Upper lobe of left lung (tissue), 6 donors: ENCODE measurements around the gene JRKL. TPM values are rescaled to one million over a fixed set of nuclear protein-coding genes. Genes with fewer than 3 reads are reported as not detected.

Experiments used
- ATAC-seq, 2 donors: fragments of 200-7000 bp; cut with Tn5 transposase; one replicate each; pipeline ENCODE4 v1.9.1; 2022; ENCODE audit warnings: mild to moderate bottlenecking in 2 of 2, moderate library complexity in 2 of 2; ENCODE audit not compliant: low FRiP score in 2 of 2
- DNase-seq, 2 donors: peaks; one replicate each; pipeline ENCODE4 v3.0.0-alpha.2; 2019 to 2020
- H3K27ac ChIP-seq, 4 donors: fragments of 200-600 bp; sonication (generic); one replicate each; pipeline ENCODE4 v1.5.1; 2016 to 2019
- H3K27me3 ChIP-seq, 4 donors: fragments of 200-600 bp; sonication (generic); one replicate each; pipeline ENCODE4 v1.5.1; 2017 to 2019
- H3K36me3 ChIP-seq, 4 donors: fragments of 200-600 bp; sonication (generic); one replicate each; pipeline ENCODE4 v1.5.1; 2016 to 2019
- H3K4me1 ChIP-seq, 4 donors: fragments of 200-600 bp; sonication (generic); one replicate each; pipeline ENCODE4 v1.5.1; 2018 to 2019
- H3K4me3 ChIP-seq, 4 donors: fragments of 200-600 bp; sonication (generic); one replicate each; pipeline ENCODE4 v1.5.1; 2017 to 2019; ENCODE audit warnings: mild to moderate bottlenecking in 2 of 4, moderate library complexity in 1 of 4
- H3K9me3 ChIP-seq, 4 donors: fragments of 200-600 bp; sonication (generic); one replicate each; pipeline ENCODE4 v1.5.1; 2018 to 2019
- EP300 ChIP-seq, 4 donors: sonication (generic); formaldehyde crosslinking; IDR thresholded peaks; one replicate each; pipeline ENCODE4 v1.5.1; 2017; ENCODE audit warnings: antibody characterized with exemption in 4 of 4, control low read depth in 2 of 4
- POLR2A ChIP-seq, 4 donors: fragments of 450-650 bp; IDR thresholded peaks; one replicate each; pipeline ENCODE4 v1.5.1; 2016 to 2017; ENCODE audit warnings: antibody characterized with exemption in 4 of 4, mild to moderate bottlenecking in 2 of 4
- POLR2AphosphoS5 ChIP-seq, 2 donors: sonication (generic); formaldehyde crosslinking; IDR thresholded peaks; one replicate each; pipeline ENCODE4 v1.5.1; 2017; ENCODE audit warnings: antibody characterized with exemption in 2 of 2
- WGBS, 2 donors: methylation state at CpG; one replicate each; pipeline ENCODE4 v1.1.5; 2017 to 2018; 5-methylcytosine and 5-hydroxymethylcytosine counted together
- total RNA-seq, 6 donors: library from RNA; depleted of rRNA in 4 of 6; stranded (reverse); fragments of >200 nt in 4 of 6; gene quantifications; one replicate each; pipeline versions ENCODE4 v1.1.0 to v1.2.1, GENCODE V29; 2016 to 2021
- TF ChIP-seq, protein P1 (sequence below), 6 experiments: fragments of 450-650 bp in 4 of 6; fragments of 200-600 bp in 2 of 6; sonication (generic) in 2 of 6; IDR thresholded peaks; one replicate each; pipeline ENCODE4 v1.5.1; 2016 to 2019; ENCODE audit warnings: antibody characterized with exemption in 6 of 6
- donor health status: DM: no; HTN: no; CAD: no; lungs with moderate emphysema.
- donor health status: DM: no; HTN: yes; CAD: no; lungs with severe emphysema.

Gene JRKL
- total RNA-seq, 6 donors from 2014 or later, result 2.8 to 18.7 (median 7.8) TPM

DNA sequence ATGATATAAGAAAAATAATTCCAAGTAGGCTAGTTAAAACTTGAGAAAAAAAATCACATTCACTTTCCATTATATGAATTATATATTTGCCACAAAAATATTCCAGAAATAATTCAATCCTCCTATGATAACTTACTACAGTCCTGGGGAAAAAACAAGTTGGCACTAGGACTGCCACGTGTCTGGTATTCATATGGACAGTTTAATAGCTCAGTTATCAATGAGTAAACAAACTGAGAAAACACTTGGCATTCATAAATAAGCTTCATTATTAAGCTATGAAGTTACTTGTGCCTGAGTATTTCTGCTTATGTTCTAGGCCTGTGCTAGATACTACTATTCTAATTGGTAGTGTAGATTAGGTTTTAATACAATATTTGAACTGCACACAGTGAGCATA is 24.3 kb upstream of the JRKL start:
- DNase-seq (no peak), ATAC-seq (no peak)
- WGBS, 2 donors, result 67 to 72% methylated on average over 1 of the region's 1 CpG
- Histone ChIP-seq H3K27me3 (no peaks in the 10 kb centered on the region), H3K27ac (no peak overlapping the region), H3K9me3 (no peaks in the 10 kb centered on the region), H3K4me3 (no peak overlapping the region), H3K36me3 (peaks cover 0 to 54% (median 9%) of the 10 kb centered on the region in 4 donors), H3K4me1 (no peaks in the 10 kb centered on the region)
- no peak for TF ChIP-seq POLR2AphosphoS5 (IDR thresholded peaks at IDR 0.05)

DNA sequence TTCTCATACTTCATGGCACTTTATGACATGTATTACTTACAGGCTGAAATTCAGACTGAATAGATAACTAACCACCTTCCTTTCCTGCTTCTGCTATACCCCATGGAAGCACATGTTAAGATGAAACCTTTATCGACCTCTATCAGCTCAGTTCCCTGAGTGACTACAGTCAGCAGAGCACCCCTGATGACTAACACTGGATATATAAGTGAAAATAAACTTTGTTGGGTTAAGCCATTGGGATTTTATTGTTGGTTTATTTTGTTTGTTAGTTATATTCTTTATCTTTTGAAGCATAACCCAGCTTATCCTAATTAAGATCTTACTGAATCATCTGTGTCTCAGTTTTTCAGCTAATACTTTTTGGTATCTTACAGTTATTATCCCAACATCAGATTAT is 23.8 kb upstream of the JRKL start:
- Histone ChIP-seq H3K9me3 (no peaks in the 10 kb centered on the region), H3K27me3 (no peaks in the 10 kb centered on the region), H3K4me1 (no peaks in the 10 kb centered on the region), H3K36me3 (peaks cover 0 to 59% (median 12%) of the 10 kb centered on the region in 4 donors), H3K27ac (no peak overlapping the region), H3K4me3 (no peak overlapping the region)
- DNase-seq (no peak), ATAC-seq (no peak)
- WGBS, 2 donors, result 91 to 92% methylated on average over 1 of the region's 1 CpG
- TF ChIP-seq POLR2A (IDR thresholded peaks at IDR 0.05), result no peak
- no peak for TF ChIP-seq EP300 (IDR thresholded peaks at IDR 0.05)
- TF ChIP-seq, protein P1, sequence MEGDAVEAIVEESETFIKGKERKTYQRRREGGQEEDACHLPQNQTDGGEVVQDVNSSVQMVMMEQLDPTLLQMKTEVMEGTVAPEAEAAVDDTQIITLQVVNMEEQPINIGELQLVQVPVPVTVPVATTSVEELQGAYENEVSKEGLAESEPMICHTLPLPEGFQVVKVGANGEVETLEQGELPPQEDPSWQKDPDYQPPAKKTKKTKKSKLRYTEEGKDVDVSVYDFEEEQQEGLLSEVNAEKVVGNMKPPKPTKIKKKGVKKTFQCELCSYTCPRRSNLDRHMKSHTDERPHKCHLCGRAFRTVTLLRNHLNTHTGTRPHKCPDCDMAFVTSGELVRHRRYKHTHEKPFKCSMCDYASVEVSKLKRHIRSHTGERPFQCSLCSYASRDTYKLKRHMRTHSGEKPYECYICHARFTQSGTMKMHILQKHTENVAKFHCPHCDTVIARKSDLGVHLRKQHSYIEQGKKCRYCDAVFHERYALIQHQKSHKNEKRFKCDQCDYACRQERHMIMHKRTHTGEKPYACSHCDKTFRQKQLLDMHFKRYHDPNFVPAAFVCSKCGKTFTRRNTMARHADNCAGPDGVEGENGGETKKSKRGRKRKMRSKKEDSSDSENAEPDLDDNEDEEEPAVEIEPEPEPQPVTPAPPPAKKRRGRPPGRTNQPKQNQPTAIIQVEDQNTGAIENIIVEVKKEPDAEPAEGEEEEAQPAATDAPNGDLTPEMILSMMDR (IDR thresholded peaks at IDR 0.05), result no peak
- no peak for TF ChIP-seq POLR2AphosphoS5 (IDR thresholded peaks at IDR 0.05)

DNA sequence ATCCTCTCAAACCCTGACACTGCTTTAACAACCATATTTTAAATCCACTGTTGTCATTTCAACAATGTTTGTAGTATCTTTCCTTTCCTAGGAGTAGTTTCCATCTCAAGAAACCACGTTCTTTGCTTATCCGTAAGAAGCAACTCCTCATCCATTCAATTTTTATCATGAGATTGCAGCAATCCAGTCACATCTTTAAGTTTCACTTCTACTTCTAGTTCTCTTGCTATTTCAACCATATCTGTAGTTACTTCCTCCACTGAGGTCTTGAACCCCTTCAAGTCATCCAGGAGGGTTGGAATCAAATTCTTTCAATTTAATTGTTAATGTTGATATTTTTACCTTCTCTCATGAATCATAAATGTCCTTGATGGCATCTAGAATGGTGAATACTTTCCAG is 22.5 kb upstream of the JRKL start:
- no peak for TF ChIP-seq POLR2AphosphoS5 (IDR thresholded peaks at IDR 0.05)
- TF ChIP-seq, protein P1 (IDR thresholded peaks at IDR 0.05), result no peak
- no peak for TF ChIP-seq POLR2A (IDR thresholded peaks at IDR 0.05)
- TF ChIP-seq EP300 (IDR thresholded peaks at IDR 0.05), result no peak
- WGBS, 2 donors, result 79 to 92% methylated on average over 2 of the region's 2 CpGs
- no peak overlapping the region for H3K27ac ChIP-seq
- H3K27me3 ChIP-seq, result no peaks in the 10 kb centered on the region
- ATAC-seq (no peak), DNase-seq (no peak)
- H3K4me1 ChIP-seq, result no peaks in the 10 kb centered on the region
- H3K4me3 ChIP-seq, result no peak overlapping the region
- peaks cover 0 to 68% (median 13%) of the 10 kb centered on the region in 4 donors for H3K36me3 ChIP-seq
- H3K9me3 ChIP-seq, result no peaks in the 10 kb centered on the region

DNA sequence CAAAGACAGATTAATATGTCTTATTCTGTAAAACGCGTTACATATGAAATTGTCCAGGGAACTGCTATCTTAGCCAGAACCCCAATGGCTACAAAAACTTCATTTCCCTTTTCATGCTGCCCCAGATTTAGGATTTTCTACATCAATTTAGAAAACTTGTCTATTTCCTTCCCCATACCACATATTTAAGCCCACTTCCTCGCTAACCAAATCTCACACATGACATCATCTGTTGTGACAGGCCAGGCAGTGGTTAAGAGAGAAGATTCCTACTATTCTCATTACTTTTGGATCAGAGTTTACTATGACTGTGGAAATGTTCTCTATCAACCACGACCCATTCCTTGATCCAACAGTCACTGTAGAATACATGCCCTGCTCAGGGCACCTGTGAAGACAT is 16.0 kb upstream of the JRKL start:
- Histone ChIP-seq H3K4me1 (no peaks in the 10 kb centered on the region), H3K36me3 (peaks cover 0 to 44% (median 12%) of the 10 kb centered on the region in 4 donors), H3K27me3 (no peaks in the 10 kb centered on the region), H3K27ac (no peak overlapping the region), H3K4me3 (no peak overlapping the region), H3K9me3 (no peaks in the 10 kb centered on the region)
- no peak for TF ChIP-seq EP300 (IDR thresholded peaks at IDR 0.05)
- TF ChIP-seq, protein P1 (IDR thresholded peaks at IDR 0.05), result no peak
- TF ChIP-seq POLR2A (IDR thresholded peaks at IDR 0.05), result no peak
- no peak for TF ChIP-seq POLR2AphosphoS5 (IDR thresholded peaks at IDR 0.05)
- 91% methylated on average over 4 of the region's 4 CpGs for WGBS, 2 donors
- DNase-seq (no peak), ATAC-seq (no peak)

DNA sequence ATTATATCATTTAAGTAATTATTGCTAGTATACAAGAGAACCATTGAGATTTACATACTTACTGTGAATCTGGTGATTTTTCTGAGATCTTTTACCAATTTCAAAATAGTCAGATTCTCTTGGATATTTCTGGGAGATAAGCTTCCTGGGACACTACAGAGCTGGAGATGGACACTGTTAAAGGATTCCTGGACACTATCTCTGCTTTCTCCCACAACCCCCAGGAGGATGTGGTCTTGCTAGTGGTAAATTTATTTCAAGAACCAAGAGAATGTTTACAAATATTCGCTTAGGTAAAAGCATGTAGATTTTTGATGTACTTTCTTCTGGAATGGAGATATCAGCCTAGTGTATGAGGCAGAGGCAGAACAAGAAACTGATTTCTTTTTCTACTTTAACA is 13.0 kb upstream of the JRKL start:
- H3K27ac ChIP-seq, result no peak overlapping the region
- no peaks in the 10 kb centered on the region for H3K9me3 ChIP-seq
- TF ChIP-seq POLR2A (IDR thresholded peaks at IDR 0.05), result no peak
- TF ChIP-seq EP300 (IDR thresholded peaks at IDR 0.05), result no peak
- TF ChIP-seq, protein P1 (IDR thresholded peaks at IDR 0.05), result no peak
- TF ChIP-seq POLR2AphosphoS5 (IDR thresholded peaks at IDR 0.05), result no peak
- H3K36me3 ChIP-seq, result peaks cover 3 to 42% (median 6%) of the 10 kb centered on the region in 4 donors
- no peaks in the 10 kb centered on the region for H3K4me1 ChIP-seq
- H3K27me3 ChIP-seq, result no peaks in the 10 kb centered on the region
- 74 to 90% methylated on average over 1 of the region's 1 CpG for WGBS, 2 donors
- no peak overlapping the region for H3K4me3 ChIP-seq
- ATAC-seq (no peak), DNase-seq (no peak)
